K562 (cell line): ENCODE data around the gene KMO. TPM values are rescaled to one million over a fixed set of nuclear protein-coding genes. Genes with fewer than 3 reads are reported as not detected.

Source experiments
- ARID3B ChIP-seq: fragments of 250-450 bp; sonication (Bioruptor Pico); IDR thresholded peaks from 2 replicates; pipeline ENCODE4 v1.4.0; 2020; ENCODE audit warnings: borderline replicate concordance
- EP300 ChIP-seq: IDR thresholded peaks from 2 replicates; pipeline ENCODE4 v1.6.1; 2012; ENCODE audit warnings: low read length, improper control_type of control experiment
- HDGF ChIP-seq: fragments of 450-650 bp; IDR thresholded peaks from 2 replicates; pipeline ENCODE4 v1.6.1; 2016
- MEF2D ChIP-seq: conservative IDR thresholded peaks from 2 replicates; pipeline ENCODE4 v1.6.1; 2016; ENCODE audit warnings: low read depth, missing genetic modification characterization, missing compliant biosample characterization
- MXI1 ChIP-seq: IDR thresholded peaks from 2 replicates; pipeline ENCODE4 v1.6.1; 2011; ENCODE audit warnings: low read depth, mild to moderate bottlenecking, improper control_type of control experiment, low read length
- RBFOX2 ChIP-seq: fragments of 200-400 bp; formaldehyde crosslinking; IDR thresholded peaks from 2 replicates; pipeline ENCODE4 v1.6.1; 2017; ENCODE audit warnings: low read depth, mild to moderate bottlenecking, low read length, moderate library complexity
- SFPQ ChIP-seq: fragments of 200-400 bp; formaldehyde crosslinking; IDR thresholded peaks from 2 replicates; pipeline ENCODE4 v1.6.1; 2017; ENCODE audit warnings: mild to moderate bottlenecking, low read depth, low read length, moderate library complexity
- TEAD1 ChIP-seq, 2 experiments: fragments of 450-650 bp in 1 of 2; sonication (generic) in 1 of 2; formaldehyde crosslinking; IDR thresholded peaks; 2 replicates each; pipeline versions ENCODE4 v1.4.0 to v1.8.0; 2020 to 2022; ENCODE audit warnings: mild to moderate bottlenecking in 2 of 2, missing genetic modification reagents in 1 of 2
- TEAD2 ChIP-seq: fragments of 450-650 bp; IDR thresholded peaks from 2 replicates; pipeline ENCODE4 v1.6.1; 2016; ENCODE audit warnings: missing genetic modification characterization, control low read depth, missing compliant biosample characterization
- TEAD4 ChIP-seq, 2 experiments: sonication (generic) in 1 of 2; formaldehyde crosslinking in 1 of 2; IDR thresholded peaks; 2 replicates each; pipeline versions ENCODE4 v1.6.1 to v1.8.0; 2012 to 2022; ENCODE audit warnings: borderline replicate concordance in 1 of 2, inconsistent platforms in 1 of 2, low read length in 1 of 2, mild to moderate bottlenecking in 1 of 2, missing genetic modification reagents in 1 of 2
- TRIM28 ChIP-seq: fragments of 450-650 bp; IDR thresholded peaks from 2 replicates; pipeline ENCODE4 v1.6.1; 2017
- ZFP30 ChIP-seq: fragments of 250-450 bp; sonication (Bioruptor Pico); IDR thresholded peaks from 2 replicates; pipeline ENCODE4 v1.8.0; 2022; ENCODE audit warnings: moderate library complexity, mild to moderate bottlenecking, inconsistent platforms, borderline replicate concordance
- polyA plus RNA-seq, 8 experiments: library from polyadenylated mRNA; depleted of rRNA in 4 of 8; stranded (reverse) in 5 of 8; unstranded in 3 of 8; fragments of >200 nt; fragmentation: Nextera tagmentation in 2 of 8; fragmentation: Illumina TruSeq in 1 of 8; extraction: Ambion mirVana in 2 of 8; extraction: Trizol in 1 of 8; gene quantifications; 2 replicates each; pipeline versions ENCODE4 v1.2.1 to v1.2.3, GENCODE V29; 2011 to 2014; ENCODE audit warnings: inconsistent platforms in 1 of 8, missing spikeins in 1 of 8
- total RNA-seq, 7 experiments: library from RNA; depleted of rRNA in 6 of 7; stranded (reverse); fragments of >200 nt in 6 of 7; fragmentation: Illumina TruSeq in 2 of 7; extraction: Trizol in 2 of 7; gene quantifications; 2 replicates each; pipeline versions ENCODE4 v1.2.1 to v1.2.3, GENCODE V29; 2011 to 2021; ENCODE audit warnings: low replicate concordance in 1 of 7
- TF ChIP-seq, protein P1 (sequence below), 2 experiments: fragments of 450-650 bp in 1 of 2; sonication (generic) in 1 of 2; formaldehyde crosslinking in 1 of 2; IDR thresholded peaks; 2 replicates each; pipeline versions ENCODE4 v1.7.1 to v1.9.0; 2016 to 2022; ENCODE audit warnings: inconsistent platforms in 1 of 2, mild to moderate bottlenecking in 1 of 2, missing genetic modification reagents in 1 of 2

KMO gene
- total and polyA plus RNA-seq, 9 of the 15 experiments (the other 6 are each of a cell fraction or from before 2014, with no cell fraction given): 0.01 to 0.11 (median 0.01) TPM; not detected in 6

DNA sequence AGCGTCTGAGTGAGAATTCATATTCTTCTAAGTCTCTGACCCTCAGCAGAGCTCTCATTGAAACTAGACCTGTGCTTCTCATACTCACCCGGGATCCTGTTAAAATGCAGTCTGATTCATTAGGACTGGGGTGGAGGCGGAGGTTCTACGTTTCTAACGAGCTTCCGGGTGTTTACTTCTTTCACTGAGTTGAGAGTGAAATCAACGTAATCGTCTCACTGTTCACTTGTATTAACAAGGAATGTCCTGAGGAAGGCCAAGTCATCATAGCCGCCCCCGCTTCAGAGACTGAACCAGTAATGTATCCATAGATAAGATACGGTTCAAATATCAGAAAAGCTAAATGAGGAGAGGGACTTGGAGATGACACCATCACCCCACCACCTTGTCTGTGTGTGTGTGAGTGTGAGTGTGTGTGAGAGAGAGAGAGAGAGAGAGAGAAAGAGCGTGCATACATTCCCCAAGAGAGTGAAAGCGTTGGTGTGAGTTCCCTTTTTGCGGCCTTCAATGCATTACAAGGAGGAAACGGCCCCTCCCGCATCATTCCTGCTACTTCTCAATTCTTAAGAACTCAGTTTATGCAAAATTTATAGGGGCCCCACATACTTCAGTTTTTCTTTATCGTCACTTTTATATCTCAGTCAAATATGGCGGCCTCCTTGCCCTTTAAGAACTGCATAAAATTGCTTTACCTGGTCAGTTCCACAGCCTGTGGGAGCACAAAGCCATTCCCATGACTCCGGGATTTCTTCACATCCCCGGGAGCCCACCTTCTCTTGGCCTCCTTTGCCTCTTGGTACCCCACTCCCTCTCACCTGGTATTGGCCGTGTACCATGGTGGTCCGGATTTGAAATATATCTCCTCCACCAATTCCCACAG, 19.8 kb downstream of the KMO start (continued):
- TF ChIP-seq RBFOX2: peak; percentile 33; the same call in 1 of the 2 replicates
- TF ChIP-seq TEAD2 (tag): peak; percentile 73
- no peak for TF ChIP-seq ARID3B (CRISPR knock-in tag)
- TF ChIP-seq, protein P1, sequence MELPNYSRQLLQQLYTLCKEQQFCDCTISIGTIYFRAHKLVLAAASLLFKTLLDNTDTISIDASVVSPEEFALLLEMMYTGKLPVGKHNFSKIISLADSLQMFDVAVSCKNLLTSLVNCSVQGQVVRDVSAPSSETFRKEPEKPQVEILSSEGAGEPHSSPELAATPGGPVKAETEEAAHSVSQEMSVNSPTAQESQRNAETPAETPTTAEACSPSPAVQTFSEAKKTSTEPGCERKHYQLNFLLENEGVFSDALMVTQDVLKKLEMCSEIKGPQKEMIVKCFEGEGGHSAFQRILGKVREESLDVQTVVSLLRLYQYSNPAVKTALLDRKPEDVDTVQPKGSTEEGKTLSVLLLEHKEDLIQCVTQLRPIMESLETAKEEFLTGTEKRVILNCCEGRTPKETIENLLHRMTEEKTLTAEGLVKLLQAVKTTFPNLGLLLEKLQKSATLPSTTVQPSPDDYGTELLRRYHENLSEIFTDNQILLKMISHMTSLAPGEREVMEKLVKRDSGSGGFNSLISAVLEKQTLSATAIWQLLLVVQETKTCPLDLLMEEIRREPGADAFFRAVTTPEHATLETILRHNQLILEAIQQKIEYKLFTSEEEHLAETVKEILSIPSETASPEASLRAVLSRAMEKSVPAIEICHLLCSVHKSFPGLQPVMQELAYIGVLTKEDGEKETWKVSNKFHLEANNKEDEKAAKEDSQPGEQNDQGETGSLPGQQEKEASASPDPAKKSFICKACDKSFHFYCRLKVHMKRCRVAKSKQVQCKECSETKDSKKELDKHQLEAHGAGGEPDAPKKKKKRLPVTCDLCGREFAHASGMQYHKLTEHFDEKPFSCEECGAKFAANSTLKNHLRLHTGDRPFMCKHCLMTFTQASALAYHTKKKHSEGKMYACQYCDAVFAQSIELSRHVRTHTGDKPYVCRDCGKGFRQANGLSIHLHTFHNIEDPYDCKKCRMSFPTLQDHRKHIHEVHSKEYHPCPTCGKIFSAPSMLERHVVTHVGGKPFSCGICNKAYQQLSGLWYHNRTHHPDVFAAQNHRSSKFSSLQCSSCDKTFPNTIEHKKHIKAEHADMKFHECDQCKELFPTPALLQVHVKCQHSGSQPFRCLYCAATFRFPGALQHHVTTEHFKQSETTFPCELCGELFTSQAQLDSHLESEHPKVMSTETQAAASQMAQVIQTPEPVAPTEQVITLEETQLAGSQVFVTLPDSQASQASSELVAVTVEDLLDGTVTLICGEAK (IDR thresholded peaks at IDR 0.05): peak; percentile 45; the same call in 1 of the 2 replicates
- TF ChIP-seq, protein P1 (CRISPR knock-in tag; IDR thresholded peaks at IDR 0.05): no peak
- peak; percentile 85 to 89 for TF ChIP-seq TEAD1 (CRISPR knock-in tag; IDR thresholded peaks at IDR 0.05)
- peak; percentile 49; the same call in 1 of the 2 replicates for TF ChIP-seq EP300
- peak; percentile 69; the same call in 1 of the 2 replicates for TF ChIP-seq MEF2D (tag)
- no peak for TF ChIP-seq MXI1
- TF ChIP-seq TRIM28: no peak; the same call in 1 of the 2 replicates
- TF ChIP-seq HDGF: no peak
- TF ChIP-seq SFPQ: no peak
- no peak for TF ChIP-seq ZFP30 (CRISPR knock-in tag)
- peak; percentile 78 for TF ChIP-seq TEAD4 (IDR thresholded peaks at IDR 0.05; ENCODE audit: low read length)
- TF ChIP-seq TEAD4 (CRISPR knock-in tag; IDR thresholded peaks at IDR 0.05; ENCODE audit: borderline replicate concordance): no peak
